ENCODE data around the gene HCK. TPM values are rescaled to one million over a fixed set of nuclear protein-coding genes. Genes with fewer than 3 reads are reported as not detected.

The HCK gene
- total RNA-seq, 1 donor from 2014 or later = 0.54 TPM

DNA sequence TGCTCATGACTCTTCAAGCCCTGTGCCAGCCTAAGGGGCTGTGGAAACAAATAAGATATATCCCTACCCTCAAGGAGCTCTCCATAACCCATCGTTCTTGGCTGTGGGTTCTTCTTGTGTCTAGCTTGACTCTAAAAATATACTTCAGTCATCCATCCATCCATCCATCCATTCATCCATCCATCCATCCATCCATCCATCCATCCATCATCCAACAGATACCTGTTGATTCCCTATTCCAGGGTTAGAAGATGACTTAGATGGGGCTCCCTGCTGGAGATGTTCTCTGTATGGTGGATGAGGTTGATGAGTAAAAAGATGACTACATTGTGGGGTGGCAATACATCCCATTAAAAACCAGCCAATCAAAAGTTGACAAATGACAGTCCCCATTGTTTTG, 23.5 kb downstream of the HCK start:
- no peaks in the 10 kb centered on the region for H3K36me3 Mint-ChIP-seq (ENCODE audit: low read depth, unreplicated experiment)
- TF ChIP-seq, protein P1, sequence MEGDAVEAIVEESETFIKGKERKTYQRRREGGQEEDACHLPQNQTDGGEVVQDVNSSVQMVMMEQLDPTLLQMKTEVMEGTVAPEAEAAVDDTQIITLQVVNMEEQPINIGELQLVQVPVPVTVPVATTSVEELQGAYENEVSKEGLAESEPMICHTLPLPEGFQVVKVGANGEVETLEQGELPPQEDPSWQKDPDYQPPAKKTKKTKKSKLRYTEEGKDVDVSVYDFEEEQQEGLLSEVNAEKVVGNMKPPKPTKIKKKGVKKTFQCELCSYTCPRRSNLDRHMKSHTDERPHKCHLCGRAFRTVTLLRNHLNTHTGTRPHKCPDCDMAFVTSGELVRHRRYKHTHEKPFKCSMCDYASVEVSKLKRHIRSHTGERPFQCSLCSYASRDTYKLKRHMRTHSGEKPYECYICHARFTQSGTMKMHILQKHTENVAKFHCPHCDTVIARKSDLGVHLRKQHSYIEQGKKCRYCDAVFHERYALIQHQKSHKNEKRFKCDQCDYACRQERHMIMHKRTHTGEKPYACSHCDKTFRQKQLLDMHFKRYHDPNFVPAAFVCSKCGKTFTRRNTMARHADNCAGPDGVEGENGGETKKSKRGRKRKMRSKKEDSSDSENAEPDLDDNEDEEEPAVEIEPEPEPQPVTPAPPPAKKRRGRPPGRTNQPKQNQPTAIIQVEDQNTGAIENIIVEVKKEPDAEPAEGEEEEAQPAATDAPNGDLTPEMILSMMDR (IDR thresholded peaks at IDR 0.05; ENCODE audit: unreplicated experiment) = no peak
- H3K27me3 Mint-ChIP-seq (ENCODE audit: unreplicated experiment) = peaks cover 9% of the 10 kb centered on the region
- no peak overlapping the region for H3K4me3 Mint-ChIP-seq (ENCODE audit: unreplicated experiment)
- peaks cover 13% of the 10 kb centered on the region for H3K4me1 Mint-ChIP-seq (ENCODE audit: unreplicated experiment)
- no peak for DNase-seq (ENCODE audit: low spot score)
- H3K27ac Mint-ChIP-seq (ENCODE audit: unreplicated experiment) = no peak overlapping the region
- H3K9me3 Mint-ChIP-seq (ENCODE audit: unreplicated experiment) = no peaks in the 10 kb centered on the region

DNA sequence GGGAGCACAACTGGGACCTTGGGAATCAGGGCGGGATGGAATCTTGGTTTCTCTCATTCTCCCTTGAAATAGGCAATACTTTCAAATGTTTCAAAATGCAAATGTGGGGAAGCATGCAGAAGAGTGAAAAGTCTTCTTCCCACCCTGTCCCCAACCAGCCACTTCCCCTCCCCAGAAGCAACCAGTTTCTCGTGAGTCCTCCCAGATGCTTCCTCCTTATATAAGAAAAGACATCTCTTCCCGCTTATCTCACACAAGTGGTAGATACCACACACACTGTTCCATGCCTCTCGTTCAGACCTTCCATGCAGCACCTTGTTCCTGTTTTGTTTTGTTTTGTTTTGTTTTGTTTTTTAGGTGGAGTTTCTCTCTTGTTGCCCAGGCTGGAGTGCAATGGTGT, 25.1 kb downstream of the HCK start:
- H3K27me3 Mint-ChIP-seq (ENCODE audit: unreplicated experiment) = peaks cover 8% of the 10 kb centered on the region
- H3K27ac Mint-ChIP-seq (ENCODE audit: unreplicated experiment) = no peak overlapping the region
- TF ChIP-seq, protein P1 (IDR thresholded peaks at IDR 0.05; ENCODE audit: unreplicated experiment) = no peak
- no peaks in the 10 kb centered on the region for H3K9me3 Mint-ChIP-seq (ENCODE audit: unreplicated experiment)
- no peak for DNase-seq (ENCODE audit: low spot score)
- H3K4me3 Mint-ChIP-seq (ENCODE audit: unreplicated experiment) = no peak overlapping the region
- peaks cover 13% of the 10 kb centered on the region for H3K4me1 Mint-ChIP-seq (ENCODE audit: unreplicated experiment)
- no peaks in the 10 kb centered on the region for H3K36me3 Mint-ChIP-seq (ENCODE audit: low read depth, unreplicated experiment)

DNA sequence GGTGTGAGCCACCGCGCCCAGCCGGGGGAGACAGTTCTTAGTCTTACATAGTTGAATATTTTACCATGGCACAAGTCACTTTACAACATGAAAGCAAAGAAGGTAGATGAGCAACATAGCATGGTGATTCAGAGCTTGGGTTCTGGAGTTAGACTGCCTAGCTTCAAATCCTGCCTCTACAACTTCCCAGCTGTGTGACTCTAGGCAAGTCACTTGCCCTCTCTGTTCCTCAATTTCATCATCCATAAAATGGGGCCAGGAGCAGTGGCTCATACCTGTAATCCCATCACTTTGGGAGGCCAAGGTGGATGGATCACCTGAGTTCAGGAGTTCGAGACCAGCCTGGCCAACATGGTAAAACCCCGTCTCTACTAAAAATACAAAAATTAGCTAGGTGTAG, 26.3 kb downstream of the HCK start:
- Mint-ChIP-seq H3K4me3 (ENCODE audit: unreplicated experiment) (no peak overlapping the region), H3K4me1 (ENCODE audit: unreplicated experiment) (peaks cover 13% of the 10 kb centered on the region), H3K9me3 (ENCODE audit: unreplicated experiment) (no peaks in the 10 kb centered on the region), H3K27ac (ENCODE audit: unreplicated experiment) (no peak overlapping the region), H3K36me3 (ENCODE audit: low read depth, unreplicated experiment) (no peaks in the 10 kb centered on the region), H3K27me3 (ENCODE audit: unreplicated experiment) (peaks cover 5% of the 10 kb centered on the region)
- no peak for DNase-seq (ENCODE audit: low spot score)
- TF ChIP-seq, protein P1 (IDR thresholded peaks at IDR 0.05; ENCODE audit: unreplicated experiment) = no peak

DNA sequence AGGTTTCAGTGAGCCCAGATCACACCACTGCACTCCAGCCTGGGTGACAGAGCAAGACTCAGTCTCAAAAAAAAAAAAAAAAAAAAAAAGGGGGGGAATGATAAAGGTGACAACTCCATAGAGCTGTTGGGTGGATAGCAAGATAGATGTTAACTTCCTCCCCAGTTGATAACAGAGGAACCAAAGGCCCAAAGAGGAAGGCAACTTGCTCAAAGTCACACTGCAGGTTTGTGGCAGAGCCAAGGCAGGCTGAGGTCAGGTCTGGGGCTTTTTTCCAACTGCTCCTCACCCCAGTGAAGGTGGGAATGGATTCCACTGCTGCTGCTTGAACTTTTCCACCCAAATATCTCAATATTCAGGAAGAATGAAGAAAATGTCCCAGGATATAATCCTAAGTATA, 26.7 kb downstream of the HCK start:
- H3K27ac Mint-ChIP-seq (ENCODE audit: unreplicated experiment) = no peak overlapping the region
- no peak overlapping the region for H3K4me3 Mint-ChIP-seq (ENCODE audit: unreplicated experiment)
- H3K9me3 Mint-ChIP-seq (ENCODE audit: unreplicated experiment) = no peaks in the 10 kb centered on the region
- no peak for DNase-seq (ENCODE audit: low spot score)
- peaks cover 13% of the 10 kb centered on the region for H3K4me1 Mint-ChIP-seq (ENCODE audit: unreplicated experiment)
- TF ChIP-seq, protein P1 (IDR thresholded peaks at IDR 0.05; ENCODE audit: unreplicated experiment) = no peak
- no peaks in the 10 kb centered on the region for H3K36me3 Mint-ChIP-seq (ENCODE audit: low read depth, unreplicated experiment)
- H3K27me3 Mint-ChIP-seq (ENCODE audit: unreplicated experiment) = peaks cover 4% of the 10 kb centered on the region

DNA sequence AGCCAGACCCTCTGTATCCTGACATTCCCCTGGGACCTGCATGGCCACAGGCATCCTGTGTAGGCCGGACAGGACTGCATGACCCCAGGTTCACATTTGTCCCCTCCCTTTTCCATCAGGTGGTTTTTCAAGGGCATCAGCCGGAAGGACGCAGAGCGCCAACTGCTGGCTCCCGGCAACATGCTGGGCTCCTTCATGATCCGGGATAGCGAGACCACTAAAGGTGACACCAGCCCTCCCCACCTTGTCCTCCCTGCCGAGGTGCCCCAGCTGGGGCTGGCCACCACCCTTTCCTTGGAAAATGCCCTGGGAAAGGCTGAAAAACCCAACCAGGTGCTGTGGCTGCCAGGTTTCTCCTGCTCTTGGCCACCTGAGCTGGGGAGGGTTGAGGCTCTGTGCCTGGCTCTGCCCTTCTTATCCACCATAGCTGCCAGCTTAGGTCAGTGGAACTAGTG, 27.6 kb downstream of the HCK start:
- Mint-ChIP-seq H3K9me3 (ENCODE audit: unreplicated experiment) (no peaks in the 10 kb centered on the region), H3K4me1 (ENCODE audit: unreplicated experiment) (peaks cover 13% of the 10 kb centered on the region), H3K4me3 (ENCODE audit: unreplicated experiment) (no peak overlapping the region), H3K27me3 (ENCODE audit: unreplicated experiment) (peaks cover 5% of the 10 kb centered on the region), H3K36me3 (ENCODE audit: low read depth, unreplicated experiment) (no peaks in the 10 kb centered on the region), H3K27ac (ENCODE audit: unreplicated experiment) (no peak overlapping the region)
- DNase-seq (ENCODE audit: low spot score) = no peak
- TF ChIP-seq, protein P1 (IDR thresholded peaks at IDR 0.05; ENCODE audit: unreplicated experiment) = no peak
